Adipose tissue (tissue), 3 donors: ENCODE results near the gene CSF2. TPM values are rescaled to one million over a fixed set of nuclear protein-coding genes. Genes with fewer than 3 reads are reported as not detected.

Experiments used
- H3K27ac ChIP-seq: one replicate; pipeline ENCODE4 v1.5.1; 2013; ENCODE audit warnings: low read depth, low read length
- WGBS, 3 donors: extraction: QIAGEN DNeasy Blood & Tissue Kit; methylation state at CpG; one replicate each; pipeline ENCODE4 v1.1.7; 2013; 5-methylcytosine and 5-hydroxymethylcytosine counted together
- polyA plus RNA-seq, 3 donors: library from polyadenylated mRNA; stranded (reverse); fragments of 200-250 nt; gene quantifications; one replicate each; pipeline ENCODE4 v1.2.3, GENCODE V29; 2013
- donor health status: healthy with polysubstance abuse.
- donor health status: Bipolar disorder and iron deficiency.
- donor health status: healthy.

CSF2 gene
- polyA plus RNA-seq, 3 donors, result 0.10 TPM; not detected in 2

GRCh38 chr5:132065351-132065937, 8.1 kb upstream of the CSF2 start:
- no peak overlapping the region for H3K27ac ChIP-seq
- 53 to 61% (median 56%) methylated on average over 4 of the region's 4 CpGs for WGBS, 3 donors

DNA sequence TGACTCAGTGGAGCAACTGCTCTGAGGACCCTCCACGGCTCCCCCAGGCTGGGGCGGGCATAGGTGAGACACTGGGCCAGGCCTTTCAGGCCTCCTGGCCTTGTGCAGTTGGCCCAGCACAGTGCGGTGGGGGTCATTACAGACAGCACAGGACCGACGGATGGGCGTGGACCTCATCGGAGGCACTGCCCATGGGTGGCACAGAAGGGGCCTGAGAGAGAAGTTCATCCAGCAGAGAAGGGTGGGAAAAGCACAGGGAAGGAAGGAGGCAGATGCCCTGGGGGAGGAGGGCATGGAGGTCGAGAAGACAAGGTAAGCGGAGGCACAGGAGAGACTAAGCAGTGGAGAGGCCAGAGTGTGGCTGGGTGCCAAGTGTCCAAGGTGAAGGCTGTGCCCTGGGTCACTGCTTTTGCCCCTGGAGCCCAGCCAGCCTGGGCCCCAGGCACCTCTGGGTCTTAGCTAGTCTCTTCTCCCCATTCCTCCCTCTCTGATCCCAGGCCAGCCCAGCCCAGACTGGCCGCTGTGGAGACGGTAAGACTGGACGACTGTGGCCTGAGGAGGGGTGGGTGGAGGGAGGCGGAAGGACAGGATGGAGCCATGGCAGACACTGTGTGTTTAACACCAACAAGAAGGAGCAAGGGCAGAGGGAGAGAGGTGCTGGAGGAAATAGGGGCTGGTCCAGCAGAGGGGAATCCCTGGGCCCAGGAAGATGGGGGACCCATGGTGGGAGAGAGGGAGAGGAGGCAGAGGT, 7.5 kb upstream of the CSF2 start:
- no peak overlapping the region for H3K27ac ChIP-seq
- 80 to 94% (median 85%) methylated on average over 11 to 13 of the region's 13 CpGs for WGBS, 3 donors

DNA sequence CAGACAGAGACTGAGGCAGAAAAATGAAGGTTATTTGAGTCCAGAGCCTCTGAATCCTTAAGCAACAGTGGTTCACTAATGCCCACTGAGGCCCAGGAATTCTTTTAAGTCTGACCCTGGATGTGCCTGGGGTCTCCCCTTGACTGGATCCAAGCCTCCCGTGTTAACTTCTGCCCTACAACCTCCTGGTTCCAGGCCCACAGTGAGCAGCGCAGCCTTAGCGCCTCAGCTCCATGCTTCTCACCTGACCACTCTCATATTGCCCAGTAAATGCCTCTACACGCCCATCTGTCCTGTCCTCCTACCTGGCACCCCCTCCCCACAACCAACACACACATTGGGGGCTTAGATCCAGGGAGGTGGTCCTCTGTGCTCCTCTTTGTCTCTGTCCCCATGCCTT, 6.7 kb upstream of the CSF2 start:
- WGBS, 3 donors, result 93 to 96% (median 93%) methylated on average over 4 of the region's 4 CpGs

DNA sequence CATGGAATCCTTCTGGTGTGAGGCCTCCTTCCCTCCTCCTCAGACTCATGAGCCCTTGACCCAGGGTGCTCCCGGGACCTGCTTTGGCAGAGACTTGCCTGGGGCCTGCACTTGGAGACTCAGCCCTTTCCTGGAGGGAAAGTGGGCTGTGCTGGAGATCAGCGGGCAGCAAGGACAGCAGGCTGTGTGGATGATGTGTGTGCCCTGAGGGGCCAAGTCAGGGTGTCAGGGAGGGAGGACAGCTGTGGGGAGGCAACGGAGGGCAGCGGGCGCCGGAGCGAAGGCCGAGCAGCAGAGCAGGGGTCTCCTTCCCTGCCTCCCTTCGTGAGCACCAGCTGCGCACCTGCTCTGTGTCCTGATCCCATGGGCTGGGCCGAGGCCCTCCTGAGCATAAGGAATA, 6.1 kb upstream of the CSF2 start:
- WGBS, 3 donors, result 90 to 95% (median 94%) methylated on average over 11 of the region's 11 CpGs
- H3K27ac ChIP-seq, result no peak overlapping the region

More for the DNA sequence above, 6.7 kb upstream of the CSF2 start:
- H3K27ac ChIP-seq, result no peak overlapping the region

DNA sequence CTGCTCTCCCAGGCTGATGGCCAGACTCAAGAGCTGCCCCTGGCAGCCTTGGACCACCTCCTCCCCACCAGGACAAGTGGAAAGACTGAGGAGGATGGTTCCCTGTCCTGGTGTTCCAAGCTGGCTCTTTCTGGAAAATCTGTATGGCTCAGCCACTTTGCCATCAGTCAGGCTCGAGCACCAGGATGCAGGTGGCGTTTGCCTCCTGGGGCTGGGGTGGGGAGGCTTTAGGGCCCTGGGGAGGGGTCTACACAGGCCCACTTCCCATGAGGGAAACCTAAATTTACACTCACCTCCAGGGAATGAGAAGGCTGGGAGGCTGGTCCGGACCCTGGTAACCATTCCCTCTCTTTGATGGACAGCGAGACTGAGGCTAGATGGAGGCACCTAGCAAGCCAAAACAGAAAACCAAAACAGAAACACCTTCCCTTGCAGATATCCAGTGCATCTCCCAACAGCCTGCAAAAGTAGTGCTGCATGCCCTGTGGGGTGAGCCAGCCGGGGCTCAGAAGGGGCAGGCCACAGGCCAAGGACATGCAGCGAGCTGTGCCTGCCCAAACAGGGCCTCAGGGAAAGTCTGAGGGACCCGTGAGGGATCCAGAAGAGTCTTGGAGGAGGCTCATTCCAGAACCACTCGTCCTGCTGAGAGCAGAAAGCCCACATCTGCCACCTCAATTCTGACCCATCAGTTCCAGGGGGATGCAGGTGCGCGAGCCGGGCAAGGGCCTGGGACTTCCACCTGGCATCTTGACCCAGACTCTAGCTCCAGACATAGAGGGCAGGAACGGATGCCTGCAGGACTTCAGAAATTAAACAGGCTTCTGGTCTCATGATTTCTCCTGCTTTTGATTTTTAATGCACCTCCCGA, 5.4 kb upstream of the CSF2 start:
- 84 to 92% (median 92%) methylated on average over 13 of the region's 13 CpGs for WGBS, 3 donors
- no peak overlapping the region for H3K27ac ChIP-seq

- WGBS, 3 donors, result 69 to 93% (median 73%) methylated on average over 10 of the region's 10 CpGs
- no peak overlapping the region for H3K27ac ChIP-seq
Observed at GRCh38 chr5:132069561-132069960, 4.0 kb upstream of the CSF2 start.

DNA sequence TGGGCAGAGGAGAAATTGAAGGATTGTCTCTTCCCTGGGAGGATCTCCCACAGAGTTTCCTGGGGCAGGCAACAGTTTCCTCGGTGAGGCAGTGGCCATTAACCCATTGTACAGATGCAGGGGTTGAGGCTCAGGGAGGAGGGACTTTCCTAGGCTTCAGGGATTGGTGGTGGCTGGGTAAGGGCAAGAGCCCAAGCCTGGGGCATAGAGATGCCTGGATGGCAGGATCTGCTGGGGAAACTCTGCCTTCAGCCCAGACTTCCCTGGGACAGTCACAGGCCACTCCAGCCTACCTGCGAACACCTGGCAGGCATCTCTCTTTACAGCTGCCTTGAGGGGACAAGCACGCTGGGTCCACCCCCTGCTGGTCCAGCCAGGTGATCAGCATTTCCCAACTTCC, 3.6 kb upstream of the CSF2 start:
- 89 to 95% (median 92%) methylated on average over 3 of the region's 3 CpGs for WGBS, 3 donors
- H3K27ac ChIP-seq, result no peak overlapping the region

DNA sequence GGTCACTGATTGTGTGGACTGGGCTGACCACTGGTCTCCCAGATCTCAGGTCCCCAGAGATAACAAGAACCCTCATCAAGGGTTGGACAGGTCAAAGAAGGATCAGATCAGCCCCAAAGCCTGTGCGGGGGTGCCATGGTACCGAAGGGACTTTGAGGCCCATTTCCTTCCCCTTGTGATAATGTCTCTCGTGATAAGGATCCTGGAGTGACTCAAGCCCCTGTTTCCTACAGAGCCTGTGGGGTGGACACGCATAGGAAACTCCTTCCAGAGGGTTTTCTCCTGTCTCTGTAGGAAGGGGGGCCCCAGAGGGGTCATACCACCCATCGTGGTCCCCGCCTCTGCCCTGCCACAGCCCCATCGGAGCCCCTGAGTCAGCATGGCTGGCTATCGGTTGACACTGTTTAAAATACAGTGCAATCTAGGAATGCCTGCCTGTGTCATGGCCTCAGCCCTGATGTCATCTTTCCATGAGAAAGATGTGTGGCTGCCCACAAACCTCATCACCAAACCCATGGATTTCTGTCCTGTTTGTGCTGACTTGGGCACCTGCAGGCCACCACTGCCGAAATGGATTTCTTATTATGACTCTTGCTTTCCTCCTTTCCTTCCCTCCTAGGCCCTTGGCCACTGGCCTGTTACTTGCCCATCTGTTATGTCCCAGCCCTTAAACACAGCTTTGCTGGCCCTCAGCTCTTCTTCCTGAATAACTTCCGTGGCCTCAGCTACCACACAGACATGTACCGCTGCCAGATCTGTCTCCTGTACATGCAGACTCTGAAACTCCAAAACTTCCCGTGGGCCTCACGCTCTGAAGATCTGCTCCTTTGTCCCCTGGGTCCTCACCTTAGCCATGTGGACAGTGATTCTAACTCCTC, 2.9 kb upstream of the CSF2 start:
- WGBS, 3 donors, result 48 to 81% (median 55%) methylated on average over 13 of the region's 13 CpGs
- H3K27ac ChIP-seq, result no peak overlapping the region

GRCh38 chr5:132071338-132071707, 2.3 kb upstream of the CSF2 start:
- WGBS, 3 donors, result 76 to 83% (median 81%) methylated on average over 2 of the region's 2 CpGs
- no peak overlapping the region for H3K27ac ChIP-seq

DNA sequence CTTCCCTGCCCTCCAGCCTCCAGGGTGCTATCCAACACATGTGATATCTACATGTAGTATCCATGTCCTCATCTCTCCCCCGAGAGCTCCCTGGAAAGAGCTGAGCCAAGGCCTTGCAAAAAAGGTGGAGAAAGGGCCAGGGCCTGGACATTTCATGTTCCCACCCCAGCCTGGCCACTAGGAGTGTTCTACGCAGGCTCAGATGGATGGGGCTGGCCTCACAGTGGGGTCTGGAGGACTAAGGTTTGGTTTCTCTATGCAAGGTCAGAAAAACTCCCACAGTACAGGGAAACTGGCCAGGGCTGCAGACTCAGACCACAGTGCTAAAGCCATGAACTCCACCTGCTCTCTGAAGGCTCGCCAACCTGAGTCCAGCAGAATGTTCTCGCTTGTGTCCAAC, 1.5 kb upstream of the CSF2 start:
- H3K27ac ChIP-seq, result no peak overlapping the region
- WGBS, 3 donors, result 95 to 96% (median 96%) methylated on average over 4 of the region's 4 CpGs

GRCh38 chr5:132072528-132072927, 1.1 kb upstream of the CSF2 start:
- 54 to 87% (median 79%) methylated on average over 2 of the region's 2 CpGs for WGBS, 3 donors
- no peak overlapping the region for H3K27ac ChIP-seq

- 90 to 95% (median 91%) methylated on average over 7 of the region's 7 CpGs for WGBS, 3 donors
- H3K27ac ChIP-seq, result no peak overlapping the region
Observed at GRCh38 chr5:132074091-132074771, 642 bp downstream of the CSF2 start.

DNA sequence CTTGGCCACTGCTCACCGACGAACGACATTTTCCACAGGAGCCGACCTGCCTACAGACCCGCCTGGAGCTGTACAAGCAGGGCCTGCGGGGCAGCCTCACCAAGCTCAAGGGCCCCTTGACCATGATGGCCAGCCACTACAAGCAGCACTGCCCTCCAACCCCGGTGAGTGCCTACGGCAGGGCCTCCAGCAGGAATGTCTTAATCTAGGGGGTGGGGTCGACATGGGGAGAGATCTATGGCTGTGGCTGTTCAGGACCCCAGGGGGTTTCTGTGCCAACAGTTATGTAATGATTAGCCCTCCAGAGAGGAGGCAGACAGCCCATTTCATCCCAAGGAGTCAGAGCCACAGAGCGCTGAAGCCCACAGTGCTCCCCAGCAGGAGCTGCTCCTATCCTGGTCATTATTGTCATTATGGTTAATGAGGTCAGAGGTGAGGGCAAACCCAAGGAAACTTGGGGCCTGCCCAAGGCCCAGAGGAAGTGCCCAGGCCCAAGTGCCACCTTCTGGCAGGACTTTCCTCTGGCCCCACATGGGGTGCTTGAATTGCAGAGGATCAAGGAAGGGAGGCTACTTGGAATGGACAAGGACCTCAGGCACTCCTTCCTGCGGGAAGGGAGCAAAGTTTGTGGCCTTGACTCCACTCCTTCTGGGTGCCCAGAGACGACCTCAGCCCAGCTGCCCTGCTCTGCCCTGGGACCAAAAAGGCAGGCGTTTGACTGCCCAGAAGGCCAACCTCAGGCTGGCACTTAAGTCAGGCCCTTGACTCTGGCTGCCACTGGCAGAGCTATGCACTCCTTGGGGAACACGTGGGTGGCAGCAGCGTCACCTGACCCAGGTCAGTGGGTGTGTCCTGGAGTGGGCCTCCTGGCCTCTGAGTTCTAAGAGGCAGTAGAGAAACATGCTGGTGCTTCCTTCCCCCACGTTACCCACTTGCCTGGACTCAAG, 1.5 kb downstream of the CSF2 start:
- 83 to 87% (median 85%) methylated on average over 16 of the region's 16 CpGs for WGBS, 3 donors
- no peak overlapping the region for H3K27ac ChIP-seq

DNA sequence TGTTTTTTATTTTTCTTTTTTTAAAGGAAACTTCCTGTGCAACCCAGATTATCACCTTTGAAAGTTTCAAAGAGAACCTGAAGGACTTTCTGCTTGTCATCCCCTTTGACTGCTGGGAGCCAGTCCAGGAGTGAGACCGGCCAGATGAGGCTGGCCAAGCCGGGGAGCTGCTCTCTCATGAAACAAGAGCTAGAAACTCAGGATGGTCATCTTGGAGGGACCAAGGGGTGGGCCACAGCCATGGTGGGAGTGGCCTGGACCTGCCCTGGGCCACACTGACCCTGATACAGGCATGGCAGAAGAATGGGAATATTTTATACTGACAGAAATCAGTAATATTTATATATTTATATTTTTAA, 2.1 kb downstream of the CSF2 start:
- no peak overlapping the region for H3K27ac ChIP-seq
- 75 to 98% (median 97%) methylated on average over 2 of the region's 2 CpGs for WGBS, 3 donors

DNA sequence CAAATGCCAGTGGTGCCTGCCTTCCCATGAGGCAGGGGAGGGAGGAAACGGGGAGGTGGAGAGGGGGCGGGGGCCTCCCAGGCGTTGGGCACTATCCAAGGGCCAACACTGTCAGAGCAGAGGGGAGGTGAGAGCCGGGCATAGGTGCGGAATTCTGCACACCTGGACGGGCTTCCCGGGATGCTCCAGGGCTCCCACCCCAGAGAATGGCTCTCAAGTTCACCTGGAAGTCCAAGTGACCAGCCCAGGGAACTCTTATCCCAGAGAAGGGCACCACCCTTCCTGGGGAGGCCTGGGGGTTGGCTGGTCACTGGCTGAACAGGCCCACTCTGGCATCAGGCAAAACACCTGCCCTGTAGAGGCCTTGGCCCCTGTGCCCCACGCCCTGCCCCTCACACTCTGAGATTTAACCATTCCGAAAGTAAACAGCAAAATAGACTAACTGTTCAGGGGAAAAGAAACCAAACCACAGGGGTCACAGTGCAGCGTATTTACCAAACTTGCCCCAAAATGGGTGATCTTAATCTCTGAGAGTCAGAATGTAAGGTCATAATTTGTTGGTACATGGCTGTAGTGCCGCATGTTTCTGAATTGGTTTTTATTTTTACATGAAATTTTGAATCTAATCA, 2.7 kb downstream of the CSF2 start:
- 86 to 95% (median 88%) methylated on average over 11 of the region's 11 CpGs for WGBS, 3 donors
- no peak overlapping the region for H3K27ac ChIP-seq

DNA sequence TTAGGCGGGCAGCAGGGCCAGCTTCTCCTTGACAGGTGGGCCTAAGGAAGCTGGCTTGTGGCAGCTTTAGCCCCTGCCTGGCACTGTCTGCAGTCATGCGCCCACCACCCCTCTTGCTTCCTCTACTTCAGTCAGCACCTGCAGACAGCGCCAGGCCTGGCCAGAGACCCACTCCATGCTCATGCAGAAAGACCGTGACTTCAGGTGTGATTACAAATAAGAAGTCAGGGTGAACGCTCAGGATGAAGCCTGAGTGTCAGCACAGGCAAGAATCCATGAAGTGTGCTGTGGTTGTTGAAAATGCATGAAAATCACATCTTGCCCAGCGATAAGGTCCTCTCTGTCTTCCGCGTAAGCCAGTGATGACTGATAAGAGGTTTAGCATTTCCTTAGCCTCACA, 3.4 kb downstream of the CSF2 start:
- H3K27ac ChIP-seq, result no peak overlapping the region
- 90 to 92% (median 90%) methylated on average over 8 of the region's 8 CpGs for WGBS, 3 donors

- WGBS, 3 donors, result 62 to 78% (median 66%) methylated on average over 4 of the region's 4 CpGs
- H3K27ac ChIP-seq, result no peak overlapping the region
Observed at GRCh38 chr5:132079081-132079480, 5.5 kb downstream of the CSF2 start.
